Osteoblast (primary cell): ENCODE data around the gene ATP12A. TPM values are rescaled to one million over a fixed set of nuclear protein-coding genes. Genes with fewer than 3 reads are reported as not detected.

ENCODE experiments used
- DNase-seq: peaks from one replicate; pipeline ENCODE4 v3.0.0; 2011; ENCODE audit warnings: low spot score, mixed read lengths; ENCODE audit not compliant: insufficient read length; ENCODE audit errors: missing footprints
- H2AFZ ChIP-seq: 2 replicates; pipeline ENCODE4 v1.6.0; 2011; ENCODE audit warnings: mild to moderate bottlenecking, low read length
- H3K27ac ChIP-seq: 2 replicates; pipeline ENCODE4 v1.5.1; 2011; ENCODE audit warnings: mild to moderate bottlenecking, low read depth, low read length, moderate library complexity
- H3K27me3 ChIP-seq: 2 replicates; pipeline ENCODE4 v1.6.0; 2012; ENCODE audit warnings: mild to moderate bottlenecking, control low read depth, inconsistent platforms, low read length, moderate library complexity; ENCODE audit not compliant: insufficient read depth
- H3K36me3 ChIP-seq: 2 replicates; pipeline ENCODE4 v1.5.1; 2011; ENCODE audit warnings: mild to moderate bottlenecking, low read length, control low read depth, moderate library complexity; ENCODE audit not compliant: insufficient read depth
- H3K4me1 ChIP-seq: 2 replicates; pipeline ENCODE4 v1.5.1; 2011; ENCODE audit warnings: mild to moderate bottlenecking, low read length, control low read depth, moderate library complexity; ENCODE audit not compliant: insufficient read depth
- H3K4me2 ChIP-seq: 2 replicates; pipeline ENCODE4 v1.6.0; 2011; ENCODE audit warnings: mild to moderate bottlenecking, low read length; ENCODE audit not compliant: insufficient read depth
- H3K4me3 ChIP-seq: fragments of 200-600 bp; sonication (generic); 3 replicates; pipeline ENCODE4 v1.5.1; 2012; ENCODE audit warnings: mild to moderate bottlenecking, low read length, inconsistent platforms; ENCODE audit not compliant: insufficient read depth
- H3K79me2 ChIP-seq: 2 replicates; pipeline ENCODE4 v1.6.0; 2012; ENCODE audit warnings: mild to moderate bottlenecking, low read length, control low read depth, inconsistent platforms; ENCODE audit not compliant: insufficient read depth
- H3K9me3 ChIP-seq: 2 replicates; pipeline ENCODE4 v1.5.1; 2011; ENCODE audit warnings: low read depth, low read length, control low read depth
- H4K20me1 ChIP-seq: 2 replicates; pipeline ENCODE4 v1.6.0; 2012; ENCODE audit warnings: mild to moderate bottlenecking, low read length, control low read depth; ENCODE audit not compliant: insufficient read depth
- total RNA-seq: library from RNA; depleted of rRNA; stranded (reverse); fragments of >200 nt; gene quantifications from 2 replicates; pipeline ENCODE4 v1.2.3, GENCODE V29; 2012
- TF ChIP-seq, protein P1 (sequence below): IDR thresholded peaks from 2 replicates; pipeline ENCODE4 v1.5.1; 2011; ENCODE audit warnings: mild to moderate bottlenecking, low read depth, low read length, moderate library complexity; ENCODE audit errors: extremely low read depth

ATP12A gene
- total RNA-seq, 1 donor = not detected

DNA sequence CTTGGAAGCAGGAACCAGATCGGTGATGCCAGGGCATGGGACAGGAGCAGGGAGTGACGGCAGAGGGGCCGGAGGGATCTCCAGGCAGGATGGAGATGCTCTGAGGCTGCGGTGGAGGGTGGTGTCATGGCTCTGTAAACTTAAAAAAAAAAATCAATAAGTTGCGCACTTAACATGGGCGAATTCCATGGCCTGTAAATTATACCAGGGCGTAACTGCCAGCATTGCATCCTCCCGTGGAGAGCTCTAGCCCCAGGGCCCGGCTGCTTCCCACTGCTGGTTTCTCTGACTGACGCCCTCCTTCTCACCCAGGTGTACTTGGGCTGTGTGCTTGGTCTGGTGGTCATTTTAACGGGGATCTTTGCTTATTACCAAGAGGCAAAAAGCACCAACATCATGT lies 8.7 kb downstream of the ATP12A start:
- no peaks in the 10 kb centered on the region for H3K9me3 ChIP-seq
- H3K4me1 ChIP-seq = peaks cover 12% of the 10 kb centered on the region
- TF ChIP-seq, protein P1, sequence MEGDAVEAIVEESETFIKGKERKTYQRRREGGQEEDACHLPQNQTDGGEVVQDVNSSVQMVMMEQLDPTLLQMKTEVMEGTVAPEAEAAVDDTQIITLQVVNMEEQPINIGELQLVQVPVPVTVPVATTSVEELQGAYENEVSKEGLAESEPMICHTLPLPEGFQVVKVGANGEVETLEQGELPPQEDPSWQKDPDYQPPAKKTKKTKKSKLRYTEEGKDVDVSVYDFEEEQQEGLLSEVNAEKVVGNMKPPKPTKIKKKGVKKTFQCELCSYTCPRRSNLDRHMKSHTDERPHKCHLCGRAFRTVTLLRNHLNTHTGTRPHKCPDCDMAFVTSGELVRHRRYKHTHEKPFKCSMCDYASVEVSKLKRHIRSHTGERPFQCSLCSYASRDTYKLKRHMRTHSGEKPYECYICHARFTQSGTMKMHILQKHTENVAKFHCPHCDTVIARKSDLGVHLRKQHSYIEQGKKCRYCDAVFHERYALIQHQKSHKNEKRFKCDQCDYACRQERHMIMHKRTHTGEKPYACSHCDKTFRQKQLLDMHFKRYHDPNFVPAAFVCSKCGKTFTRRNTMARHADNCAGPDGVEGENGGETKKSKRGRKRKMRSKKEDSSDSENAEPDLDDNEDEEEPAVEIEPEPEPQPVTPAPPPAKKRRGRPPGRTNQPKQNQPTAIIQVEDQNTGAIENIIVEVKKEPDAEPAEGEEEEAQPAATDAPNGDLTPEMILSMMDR = no peak
- H3K27ac ChIP-seq = no peak overlapping the region
- H3K4me3 ChIP-seq = no peak overlapping the region
- H4K20me1 ChIP-seq = no peaks in the 10 kb centered on the region
- no peak overlapping the region for H3K4me2 ChIP-seq
- no peaks in the 10 kb centered on the region for H3K36me3 ChIP-seq
- H3K79me2 ChIP-seq = no peaks in the 10 kb centered on the region
- H3K27me3 ChIP-seq = peaks cover 5% of the 10 kb centered on the region
- no peak for DNase-seq
- H2AFZ ChIP-seq = no peak overlapping the region

DNA sequence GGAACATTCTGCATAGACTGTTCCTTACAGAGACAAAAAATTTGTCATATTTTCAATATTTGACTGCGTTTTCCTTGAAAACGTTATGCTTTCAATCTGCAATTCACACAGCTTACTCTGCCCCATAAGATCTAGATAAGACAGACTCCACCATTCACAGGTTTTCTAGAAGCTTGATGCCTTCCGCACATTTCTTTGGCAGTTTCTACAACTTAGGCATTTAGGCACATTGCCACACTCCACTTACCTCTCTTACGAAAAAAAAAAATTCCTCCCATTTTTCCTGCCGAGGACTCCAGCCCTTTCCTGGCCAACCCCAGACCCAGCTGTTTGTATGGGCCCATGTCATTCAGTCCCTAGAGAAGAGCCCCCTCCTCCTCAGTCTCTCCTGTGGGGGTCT lies 11.2 kb downstream of the ATP12A start:
- no peak for DNase-seq
- Histone ChIP-seq H3K27me3 (no peaks in the 10 kb centered on the region), H3K4me1 (peaks cover 2% of the 10 kb centered on the region)

DNA sequence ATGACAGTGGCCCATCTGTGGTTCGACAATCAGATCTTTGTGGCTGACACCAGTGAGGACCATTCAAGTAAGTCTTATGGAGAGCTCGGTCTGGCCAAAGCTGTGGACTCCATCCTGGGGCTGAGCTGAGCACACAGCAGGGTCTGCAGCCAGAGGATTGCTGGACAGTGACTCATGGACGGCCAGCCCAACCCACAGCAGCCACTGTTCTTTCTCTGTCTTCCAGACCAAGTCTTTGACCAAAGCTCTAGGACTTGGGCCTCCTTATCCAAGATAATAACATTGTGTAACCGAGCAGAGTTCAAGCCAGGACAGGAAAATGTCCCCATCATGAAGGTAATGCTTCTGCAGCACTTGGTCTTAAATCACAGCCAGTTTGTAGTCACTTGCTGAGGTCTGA lies 12.4 kb downstream of the ATP12A start:
- Histone ChIP-seq H4K20me1 (no peaks in the 10 kb centered on the region), H2AFZ (no peak overlapping the region), H3K79me2 (no peaks in the 10 kb centered on the region), H3K9me3 (no peaks in the 10 kb centered on the region), H3K36me3 (no peaks in the 10 kb centered on the region), H3K4me2 (no peak overlapping the region), H3K27me3 (no peaks in the 10 kb centered on the region), H3K4me3 (no peak overlapping the region), H3K27ac (no peak overlapping the region), H3K4me1 (peaks cover 2% of the 10 kb centered on the region)
- TF ChIP-seq, protein P1 = no peak
- peak; percentile 88 for DNase-seq

More for the DNA sequence above, 11.2 kb downstream of the ATP12A start:
- H2AFZ ChIP-seq = no peak overlapping the region
- no peaks in the 10 kb centered on the region for H3K79me2 ChIP-seq
- no peaks in the 10 kb centered on the region for H4K20me1 ChIP-seq
- H3K9me3 ChIP-seq = no peaks in the 10 kb centered on the region
- H3K27ac ChIP-seq = no peak overlapping the region
- TF ChIP-seq, protein P1 = no peak
- no peak overlapping the region for H3K4me2 ChIP-seq
- H3K36me3 ChIP-seq = no peaks in the 10 kb centered on the region
- no peak overlapping the region for H3K4me3 ChIP-seq

DNA sequence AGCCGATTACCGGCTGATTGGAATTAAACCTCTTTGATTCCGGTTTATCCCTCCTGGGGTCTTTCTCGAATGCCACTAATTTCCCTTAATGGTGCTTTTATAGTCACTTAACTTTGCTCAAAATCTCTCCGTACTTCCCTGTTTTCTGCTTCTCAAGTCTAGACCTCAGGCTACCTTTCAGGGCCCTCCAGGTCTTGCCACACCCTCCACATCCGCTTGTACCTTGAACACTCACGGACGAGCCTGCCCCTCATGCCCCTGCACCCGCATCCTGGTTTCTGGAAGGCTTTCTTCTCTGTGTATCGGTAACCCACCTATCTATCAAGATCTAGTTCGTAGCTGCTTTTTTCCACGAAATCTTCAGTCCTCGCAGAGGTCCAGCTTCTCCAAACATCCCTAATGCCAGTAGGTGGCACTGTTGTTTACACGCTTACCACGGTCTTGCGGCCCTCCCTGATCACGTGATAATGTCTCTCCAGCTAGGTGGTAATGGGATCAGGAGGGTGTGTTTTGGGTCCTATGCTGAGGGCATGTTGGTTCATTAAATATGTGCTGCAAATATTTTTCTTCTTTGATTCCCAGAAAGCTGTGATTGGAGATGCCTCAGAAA lies 13.8 kb downstream of the ATP12A start:
- Histone ChIP-seq H3K9me3 (no peaks in the 10 kb centered on the region), H3K27me3 (peaks cover 3% of the 10 kb centered on the region), H3K4me3 (no peak overlapping the region), H3K4me2 (no peak overlapping the region), H3K4me1 (peaks cover 2% of the 10 kb centered on the region), H3K36me3 (no peaks in the 10 kb centered on the region), H3K79me2 (no peaks in the 10 kb centered on the region), H4K20me1 (no peaks in the 10 kb centered on the region), H3K27ac (no peak overlapping the region), H2AFZ (peak overlapping the region; percentile 12)
- peak; percentile 88 for DNase-seq
- TF ChIP-seq, protein P1 = peak; percentile 73
